ENCODE results near the gene DAD1. TPM values are rescaled to one million over a fixed set of nuclear protein-coding genes. Genes with fewer than 3 reads are reported as not detected.

DAD1 gene
- total RNA-seq, 1 donor from 2014 or later = 165 TPM

- intact Hi-C loops (cut with micrococcal nuclease) = loop anchor here (2.0 kb wide), 1 partner anchor 14 kb away; no protein-coding TSS in a partner anchor
These were observed 48.1 kb downstream of the DAD1 start for GRCh38 chr14:22540811-22541360.

- intact Hi-C loops (cut with micrococcal nuclease) = loop anchor here (2.0 kb wide), 1 partner anchor 13 kb away; no protein-coding TSS in a partner anchor
These were observed 48.7 kb downstream of the DAD1 start for GRCh38 chr14:22540293-22540692.

GRCh38 chr14:22539831-22540230 is 49.2 kb downstream of the DAD1 start:
- intact Hi-C loops (cut with micrococcal nuclease) = loop anchor here (2.0 to 10.0 kb wide), 2 partner anchors 13 to 795 kb away; no protein-coding TSS in a partner anchor

- intact Hi-C loops (cut with micrococcal nuclease) = loop anchor here (10.0 kb wide), 1 partner anchor 794 kb away; no protein-coding TSS in a partner anchor
These were observed 50.3 kb downstream of the DAD1 start for GRCh38 chr14:22538671-22539228.

GRCh38 chr14:22537436-22538310 is 51.4 kb downstream of the DAD1 start:
- intact Hi-C loops (cut with micrococcal nuclease) = loop anchor here (1.0 to 10.0 kb wide), 3 partner anchors 9 to 793 kb away; no protein-coding TSS in a partner anchor

DNA sequence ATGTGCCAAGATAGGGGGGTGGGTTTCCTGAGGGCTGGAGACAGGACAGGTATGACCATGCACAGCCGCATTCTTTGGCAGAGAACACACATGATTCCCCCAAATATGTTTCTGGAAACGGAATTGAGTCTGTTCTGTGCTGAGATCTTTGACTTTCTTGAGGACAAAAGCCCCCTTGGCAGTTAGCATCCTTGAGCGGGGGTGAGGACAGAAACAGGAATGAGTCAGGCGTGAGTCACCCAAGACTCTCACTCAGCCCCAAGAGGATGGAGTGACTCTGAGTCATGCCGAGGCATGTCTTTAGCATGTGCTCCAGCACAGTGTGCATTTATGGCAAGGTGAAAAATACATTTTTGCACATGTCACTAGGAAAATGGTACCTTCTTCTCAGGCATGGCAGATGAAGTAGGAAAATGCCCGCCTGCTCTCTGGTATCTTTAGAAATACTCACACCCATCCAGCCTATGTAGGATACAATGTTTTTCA is 52.1 kb downstream of the DAD1 start:
- intact Hi-C loops (cut with micrococcal nuclease) = loop anchor here (1.0 to 10.0 kb wide), 3 partner anchors 9 to 792 kb away; no protein-coding TSS in a partner anchor

GRCh38 chr14:22535916-22536315 is 53.1 kb downstream of the DAD1 start:
- intact Hi-C loops (cut with micrococcal nuclease) = loop anchor here (10.0 kb wide), 1 partner anchor 791 kb away; no protein-coding TSS in a partner anchor

DNA sequence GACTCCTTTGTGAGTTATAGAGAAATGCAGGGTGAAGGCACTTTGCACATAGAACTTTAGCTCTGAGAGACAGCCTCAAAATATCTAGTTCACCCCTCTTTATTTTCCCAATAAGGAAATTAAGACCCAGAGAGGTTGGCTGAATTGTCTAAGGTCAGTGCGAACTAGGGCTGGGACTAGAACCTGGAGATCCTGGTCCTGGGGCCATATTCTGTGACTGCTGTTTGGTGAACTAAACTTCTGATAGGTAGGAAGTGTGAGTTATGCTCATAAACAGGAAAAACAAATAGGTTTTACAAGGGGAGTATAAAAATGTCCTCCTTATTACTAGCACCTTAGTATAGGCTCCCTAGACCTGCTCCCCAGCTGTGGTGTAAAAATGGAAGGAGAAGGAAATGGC is 53.9 kb downstream of the DAD1 start:
- intact Hi-C loops (cut with micrococcal nuclease) = loop anchor here (10.0 kb wide), 1 partner anchor 790 kb away; no protein-coding TSS in a partner anchor

DNA sequence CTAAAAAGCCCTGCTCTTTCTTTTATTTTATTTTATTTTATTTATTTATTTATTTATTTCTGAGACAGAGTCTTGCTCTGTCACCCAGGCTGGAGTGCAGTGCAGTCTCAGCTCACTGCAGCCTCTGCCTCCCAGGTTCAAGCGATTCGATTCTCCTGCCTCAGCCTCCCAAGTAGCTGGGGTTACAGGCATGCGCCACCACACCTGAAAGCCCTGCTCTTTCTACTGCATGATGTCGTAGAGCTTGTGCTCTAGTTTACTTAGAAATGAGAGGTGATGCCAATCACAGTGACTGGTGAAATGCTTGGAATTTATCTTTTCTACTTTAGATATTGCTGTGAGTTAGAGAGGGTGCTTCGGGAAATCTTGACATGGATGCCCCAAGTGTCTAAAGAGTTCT is 54.5 kb downstream of the DAD1 start:
- intact Hi-C loops (cut with micrococcal nuclease) = loop anchor here (10.0 kb wide), 1 partner anchor 790 kb away; no protein-coding TSS in a partner anchor

- intact Hi-C loops (cut with micrococcal nuclease) = loop anchor here (10.0 kb wide), 1 partner anchor 789 kb away; no protein-coding TSS in a partner anchor
These were observed 55.2 kb downstream of the DAD1 start for GRCh38 chr14:22533739-22534359.

DNA sequence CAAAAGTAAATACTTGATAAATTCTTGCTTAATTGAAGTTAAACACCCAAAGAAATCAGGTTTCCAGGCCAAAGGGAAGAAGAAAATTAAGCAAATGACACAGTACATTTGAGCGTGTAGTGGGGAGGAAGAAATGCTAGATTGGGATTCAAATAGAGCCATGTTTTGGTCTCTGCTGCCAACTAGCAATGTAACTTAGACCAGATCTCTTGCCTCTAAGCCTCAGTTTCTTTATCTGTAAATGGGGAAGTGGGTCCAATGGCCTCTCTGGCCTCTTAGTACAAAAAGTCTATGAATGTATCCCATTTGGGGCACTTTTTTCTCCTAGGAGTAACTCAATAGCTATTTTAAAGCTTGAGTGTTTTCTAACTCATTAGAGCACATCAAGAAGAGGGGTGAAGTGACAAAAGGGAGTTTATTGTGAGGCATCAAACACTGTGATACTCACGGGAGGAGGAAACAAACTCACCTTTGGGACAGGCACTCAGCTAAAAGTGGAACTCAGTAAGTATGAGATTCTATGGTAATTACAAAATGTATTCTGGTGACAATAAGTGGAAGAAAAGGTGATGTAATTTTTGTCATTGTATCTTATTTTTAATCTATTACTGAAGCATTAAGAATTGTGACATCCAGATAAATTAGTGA is 55.8 kb downstream of the DAD1 start:
- intact Hi-C loops (cut with micrococcal nuclease) = loop anchor here (10.0 kb wide), 1 partner anchor 788 kb away; no protein-coding TSS in a partner anchor

- intact Hi-C loops (cut with micrococcal nuclease) = loop anchor here (10.0 kb wide), 1 partner anchor 788 kb away; no protein-coding TSS in a partner anchor
These were observed 56.5 kb downstream of the DAD1 start for GRCh38 chr14:22532345-22533056.

- intact Hi-C loops (cut with micrococcal nuclease) = loop anchor here (10.0 kb wide), 1 partner anchor 787 kb away; no protein-coding TSS in a partner anchor
These were observed 57.3 kb downstream of the DAD1 start for GRCh38 chr14:22531451-22532344.

- intact Hi-C loops (cut with micrococcal nuclease) = loop anchor here (10.0 kb wide), 1 partner anchor 785 kb away; no protein-coding TSS in a partner anchor
These were observed 58.9 kb downstream of the DAD1 start for GRCh38 chr14:22530127-22530526.

DNA sequence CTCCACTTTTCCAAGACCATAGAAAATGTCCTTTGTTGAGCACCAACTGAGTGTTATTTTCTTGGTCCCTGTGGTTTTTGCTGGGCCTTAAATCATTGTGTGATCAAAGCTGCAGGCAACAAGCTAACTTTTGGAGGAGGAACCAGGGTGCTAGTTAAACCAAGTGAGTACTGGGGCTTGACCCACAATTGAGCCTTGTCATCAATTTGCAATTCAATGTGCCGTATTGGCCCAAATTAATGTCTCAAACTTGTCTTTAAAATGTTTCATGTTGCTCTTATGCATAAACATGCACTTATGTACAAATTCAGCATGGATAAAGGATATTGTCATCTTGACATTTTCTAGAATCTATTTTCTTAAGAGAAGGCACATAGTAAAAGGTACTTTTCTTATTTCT is 62.3 kb downstream of the DAD1 start:
- intact Hi-C loops (cut with micrococcal nuclease) = loop anchor here (2.0 kb wide), 1 partner anchor 14 kb away; no protein-coding TSS in a partner anchor

DNA sequence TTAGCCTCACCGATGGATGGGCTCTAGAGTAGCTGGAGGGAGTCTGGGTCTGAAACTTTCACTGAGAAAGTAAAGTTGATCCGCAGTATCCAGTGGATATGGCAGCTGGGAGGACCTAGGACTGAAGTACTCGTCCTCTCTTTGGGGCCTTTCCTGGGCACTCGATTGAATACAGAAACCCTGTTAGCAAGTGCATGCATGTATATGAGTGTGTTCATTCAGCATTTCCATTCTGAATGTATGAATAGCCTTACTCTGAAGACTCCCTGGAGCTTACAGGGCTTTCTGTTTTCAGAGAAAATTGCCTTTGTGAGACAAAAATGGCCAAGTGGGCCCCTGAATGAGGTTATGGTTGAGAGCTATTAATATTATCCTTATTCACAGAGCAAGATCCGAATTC is 62.8 kb downstream of the DAD1 start:
- intact Hi-C loops (cut with micrococcal nuclease) = loop anchor here (2.0 kb wide), 1 partner anchor 15 kb away; no protein-coding TSS in a partner anchor

DNA sequence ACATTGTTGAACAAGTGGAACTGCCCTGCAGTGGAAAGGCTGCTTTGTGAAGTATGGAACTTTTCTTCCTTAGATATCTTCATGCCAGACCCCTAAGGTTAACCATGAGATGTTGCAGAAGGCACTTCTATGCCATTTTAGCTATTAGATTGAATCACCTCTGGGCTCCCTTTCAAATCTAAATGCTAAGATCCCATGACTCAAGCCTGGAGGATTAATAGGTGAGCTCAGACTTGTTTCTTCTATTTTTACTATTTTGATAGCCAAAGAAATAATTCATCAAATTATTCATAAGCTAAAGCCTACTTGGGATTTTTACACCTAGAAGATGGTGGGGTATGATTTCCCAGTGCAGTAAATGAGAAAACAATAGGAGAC is 64.3 kb downstream of the DAD1 start:
- intact Hi-C loops (cut with micrococcal nuclease) = loop anchor here (2.0 kb wide), 1 partner anchor 16 kb away; no protein-coding TSS in a partner anchor

DNA sequence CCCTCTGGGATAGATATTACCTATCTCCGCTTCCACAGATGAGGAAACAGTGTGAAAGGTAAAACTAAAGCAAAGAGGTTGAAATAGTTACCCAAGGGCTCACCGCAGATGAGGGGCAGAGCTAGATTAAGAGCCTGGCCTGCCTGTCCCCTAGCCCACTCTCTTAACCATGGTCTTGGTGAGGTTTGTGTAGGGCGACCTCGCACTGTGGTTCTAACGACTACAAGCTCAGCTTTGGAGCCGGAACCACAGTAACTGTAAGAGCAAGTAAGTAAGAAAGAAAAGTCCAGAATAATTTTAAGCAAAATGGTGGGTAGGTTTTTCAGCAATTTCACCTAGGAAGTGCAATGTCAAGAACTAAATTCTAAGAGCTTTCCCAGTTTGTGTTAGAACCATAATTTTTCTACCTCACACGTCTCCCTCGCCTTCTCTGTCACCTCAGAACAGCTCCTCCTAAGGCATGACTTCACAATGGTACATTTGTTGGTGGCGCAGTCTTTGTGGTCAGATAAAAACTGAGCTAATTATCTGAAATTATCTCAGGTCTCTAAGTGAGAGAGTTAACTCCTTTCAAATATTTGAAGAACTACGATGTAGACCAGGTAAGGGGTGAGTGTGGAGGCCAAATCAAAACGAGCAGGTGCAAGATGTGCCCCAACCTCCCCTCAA is 64.8 kb downstream of the DAD1 start:
- intact Hi-C loops (cut with micrococcal nuclease) = loop anchor here (2.0 kb wide), 1 partner anchor 15 kb away; no protein-coding TSS in a partner anchor

Measured in T-helper 2 cell treated with Interferon-gamma antibody and Interleukin-4, amounts not matched to agents 100 ng/mL and 5 ng/mL, for 36 hours (primary cell).